ENCODE measurements around the gene TBC1D3I. TPM values are rescaled to one million over a fixed set of nuclear protein-coding genes. Genes with fewer than 3 reads are reported as not detected.
"Not testable (repeated sequence)": the region's sequence is repeated elsewhere in the genome, so short reads cannot be mapped to it uniquely, and the experiment has no call there.

Gene TBC1D3I
- total and polyA plus RNA-seq, 7 experiments from 2014 or later, result 0.16 to 1.1 (median 0.56) TPM; not detected in 1

GRCh38 chr17:36222967-36223366 is 41.4 kb downstream of the TBC1D3I start:
- H3K36me3 ChIP-seq (ENCODE audit: control insufficient read depth in 2 of 3, insufficient read depth in 3 of 3, low read length in 3 of 3); CTCF ChIA-PET; H3K27ac Mint-ChIP-seq; H3K27ac ChIP-seq (ENCODE audit: low read depth, low read length); intact Hi-C loops (cut with micrococcal nuclease); DNase-seq; H3K4me1 ChIP-seq (ENCODE audit: control insufficient read depth in 2 of 2, insufficient read depth in 2 of 2, low read length in 2 of 2); POLR2A ChIA-PET; H3K4me3 Mint-ChIP-seq; H3K4me3 ChIP-seq (ENCODE audit: low read length); ATAC-seq; H3K9me3 ChIP-seq (ENCODE audit: control insufficient read depth in 2 of 3, low read length in 3 of 3); H3K27me3 ChIP-seq (ENCODE audit: control insufficient read depth in 2 of 2, insufficient read depth in 2 of 2, low read length in 2 of 2); H3K4me1 Mint-ChIP-seq; H3K36me3 Mint-ChIP-seq: not testable (repeated sequence)
- Mint-ChIP-seq H3K27me3 (peaks cover under 1 to 21% (median 13%) of the 10 kb centered on the region in 5 donors), H3K9me3 (peaks cover 0 to 11% (median 4%) of the 10 kb centered on the region in 11 donors)

GRCh38 chr17:36221581-36222100 is 42.7 kb downstream of the TBC1D3I start:
- H3K9me3 ChIP-seq (ENCODE audit: control insufficient read depth in 2 of 3, low read length in 3 of 3); POLR2A ChIA-PET; H3K4me3 Mint-ChIP-seq; H3K36me3 Mint-ChIP-seq; H3K27me3 ChIP-seq (ENCODE audit: control insufficient read depth in 2 of 2, insufficient read depth in 2 of 2, low read length in 2 of 2); H3K27ac Mint-ChIP-seq; H3K4me3 ChIP-seq (ENCODE audit: low read length); H3K4me1 ChIP-seq (ENCODE audit: control insufficient read depth in 2 of 2, insufficient read depth in 2 of 2, low read length in 2 of 2); DNase-seq; ATAC-seq; H3K36me3 ChIP-seq (ENCODE audit: control insufficient read depth in 2 of 3, insufficient read depth in 3 of 3, low read length in 3 of 3); H3K4me1 Mint-ChIP-seq; H3K27ac ChIP-seq (ENCODE audit: low read depth, low read length); intact Hi-C loops (cut with micrococcal nuclease); CTCF ChIA-PET: not testable (repeated sequence)
- H3K27me3 Mint-ChIP-seq, result peaks cover 5 to 30% (median 19%) of the 10 kb centered on the region in 5 donors
- peaks cover 0 to 14% (median 4%) of the 10 kb centered on the region in 11 donors for H3K9me3 Mint-ChIP-seq

GRCh38 chr17:36220737-36221580 is 43.4 kb downstream of the TBC1D3I start:
- intact Hi-C loops (cut with micrococcal nuclease); H3K36me3 Mint-ChIP-seq; POLR2A ChIA-PET; H3K4me1 Mint-ChIP-seq; H3K4me3 Mint-ChIP-seq; H3K27ac Mint-ChIP-seq; H3K27me3 ChIP-seq (ENCODE audit: control insufficient read depth in 2 of 2, insufficient read depth in 2 of 2, low read length in 2 of 2); H3K36me3 ChIP-seq (ENCODE audit: control insufficient read depth in 2 of 3, insufficient read depth in 3 of 3, low read length in 3 of 3); H3K4me3 ChIP-seq (ENCODE audit: low read length); H3K9me3 ChIP-seq (ENCODE audit: control insufficient read depth in 2 of 3, low read length in 3 of 3); ATAC-seq; H3K4me1 ChIP-seq (ENCODE audit: control insufficient read depth in 2 of 2, insufficient read depth in 2 of 2, low read length in 2 of 2); DNase-seq; CTCF ChIA-PET; H3K27ac ChIP-seq (ENCODE audit: low read depth, low read length): not testable (repeated sequence)
- Mint-ChIP-seq H3K9me3 (peaks cover 0 to 14% (median 4%) of the 10 kb centered on the region in 11 donors), H3K27me3 (peaks cover 5 to 32% (median 22%) of the 10 kb centered on the region in 5 donors)

DNA sequence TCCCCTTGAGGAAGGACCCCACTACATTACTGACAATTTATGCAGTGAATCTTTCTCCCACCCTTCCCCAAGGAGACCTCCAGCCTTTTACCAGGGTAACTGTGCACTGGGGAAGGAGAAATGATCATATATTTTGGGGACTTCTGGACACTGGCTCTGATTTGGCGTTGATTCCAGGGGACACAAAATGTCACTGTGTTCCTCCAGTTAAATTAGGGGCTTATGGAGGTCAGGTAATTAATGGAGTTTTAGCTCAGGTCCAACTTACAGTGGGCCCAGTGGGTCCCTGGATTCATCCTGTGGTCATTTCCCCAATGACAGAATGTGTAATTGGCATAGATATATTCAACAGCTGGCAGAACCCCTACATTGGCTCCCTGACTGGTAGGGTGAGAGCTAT is 44.8 kb downstream of the TBC1D3I start:
- Mint-ChIP-seq H3K9me3 (peaks cover 0 to 14% (median 4%) of the 10 kb centered on the region in 11 donors), H3K4me1 (peaks cover 0 to 11% (median 0%) of the 10 kb centered on the region in 7 donors), H3K27me3 (peaks cover 6 to 32% (median 26%) of the 10 kb centered on the region in 5 donors)
- DNase-seq; H3K36me3 ChIP-seq (ENCODE audit: control insufficient read depth in 2 of 3, insufficient read depth in 3 of 3, low read length in 3 of 3); POLR2A ChIA-PET; H3K4me3 Mint-ChIP-seq; H3K27me3 ChIP-seq (ENCODE audit: control insufficient read depth in 2 of 2, insufficient read depth in 2 of 2, low read length in 2 of 2); H3K9me3 ChIP-seq (ENCODE audit: control insufficient read depth in 2 of 3, low read length in 3 of 3); H3K36me3 Mint-ChIP-seq; H3K27ac Mint-ChIP-seq; H3K4me1 ChIP-seq (ENCODE audit: control insufficient read depth in 2 of 2, insufficient read depth in 2 of 2, low read length in 2 of 2); intact Hi-C loops (cut with micrococcal nuclease); ATAC-seq; H3K4me3 ChIP-seq (ENCODE audit: low read length); H3K27ac ChIP-seq (ENCODE audit: low read depth, low read length): not testable (repeated sequence)
- CTCF ChIA-PET, result interaction anchor here (0.7 kb wide), 1 partner anchor 23 kb away, joined by 4 read pairs; the partner anchor contains the start of genes CCL3L1 and CCL3L3

DNA sequence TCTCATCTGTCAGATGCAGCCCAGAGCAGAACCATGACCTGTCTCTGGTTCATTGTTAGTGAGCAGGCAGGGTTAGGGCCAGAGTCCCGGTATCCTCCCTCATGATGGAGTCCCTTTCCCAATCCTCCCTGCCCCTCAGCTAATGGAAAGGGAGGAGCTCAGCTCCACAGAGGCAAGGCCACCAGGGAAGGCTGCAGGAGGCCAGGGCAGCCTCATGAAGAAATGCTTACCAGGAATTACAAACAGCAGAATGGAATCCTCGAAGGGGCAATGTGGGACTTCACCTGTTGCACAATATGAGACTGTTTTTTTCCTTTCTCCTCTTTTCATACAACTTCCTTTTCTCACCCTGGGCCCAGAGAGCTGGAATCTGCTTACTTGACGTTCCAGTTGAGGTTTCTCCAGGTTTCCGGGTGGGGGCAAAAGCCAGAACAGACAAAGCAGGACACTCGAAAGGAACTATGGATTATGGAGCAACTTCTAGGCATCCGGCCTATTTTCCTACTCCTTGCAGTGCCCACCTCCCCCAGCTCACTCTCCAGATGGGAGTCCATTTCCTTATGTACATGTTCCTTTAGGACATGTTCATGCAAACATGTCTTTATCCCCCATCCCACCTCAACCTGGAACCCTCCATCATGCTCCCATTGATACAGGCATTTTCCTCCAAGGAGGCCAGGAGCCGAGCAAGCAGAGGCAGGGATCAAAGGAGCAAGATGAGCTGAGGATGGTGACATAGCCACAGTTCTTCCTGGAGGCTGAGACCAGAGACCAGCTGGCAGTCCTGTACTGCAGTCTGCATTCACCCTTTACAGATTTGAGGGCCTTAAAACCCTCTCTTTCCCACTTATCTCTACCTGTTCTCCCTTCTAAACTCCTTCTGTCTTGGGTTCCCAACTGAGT is 48.7 kb downstream of the TBC1D3I start:
- POLR2A ChIA-PET; H3K4me3 ChIP-seq (ENCODE audit: low read length); H3K27ac Mint-ChIP-seq; H3K36me3 ChIP-seq (ENCODE audit: control insufficient read depth in 2 of 3, insufficient read depth in 3 of 3, low read length in 3 of 3); intact Hi-C loops (cut with micrococcal nuclease); ATAC-seq; H3K9me3 ChIP-seq (ENCODE audit: control insufficient read depth in 2 of 3, low read length in 3 of 3); DNase-seq; CTCF ChIA-PET; H3K27ac ChIP-seq (ENCODE audit: low read depth, low read length); H3K36me3 Mint-ChIP-seq; H3K27me3 ChIP-seq (ENCODE audit: control insufficient read depth in 2 of 2, insufficient read depth in 2 of 2, low read length in 2 of 2); H3K4me3 Mint-ChIP-seq: not testable (repeated sequence)
- peaks cover 0 to 33% of the 10 kb centered on the region in 2 donors for H3K4me1 ChIP-seq (ENCODE audit: control insufficient read depth in 2 of 2, insufficient read depth in 2 of 2, low read length in 2 of 2)
- Mint-ChIP-seq H3K9me3 (peaks cover 0 to 14% (median 4%) of the 10 kb centered on the region in 11 donors), H3K27me3 (peaks cover 17 to 52% (median 29%) of the 10 kb centered on the region in 5 donors), H3K4me1 (peaks cover 0 to 14% (median 0%) of the 10 kb centered on the region in 7 donors)

DNA sequence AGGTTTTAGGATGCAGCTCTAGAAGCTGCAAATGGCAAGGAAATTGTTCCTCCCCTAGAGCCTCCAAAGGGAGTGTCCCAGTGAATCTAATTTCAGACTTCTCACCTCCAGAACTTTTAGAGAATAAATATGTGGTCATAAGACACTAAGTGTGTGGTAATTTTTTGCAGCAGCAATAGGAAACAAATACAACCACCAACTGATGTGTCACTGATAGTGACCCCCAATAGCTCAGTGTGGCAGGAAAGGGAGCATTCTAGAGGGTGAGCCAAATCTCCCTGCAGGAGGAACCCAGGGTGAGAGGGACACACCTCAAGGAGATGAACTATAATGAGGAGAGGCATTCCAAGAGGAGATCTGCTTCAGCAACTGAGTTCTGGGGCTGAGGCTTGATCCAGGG is 49.5 kb downstream of the TBC1D3I start:
- H3K27ac ChIP-seq (ENCODE audit: low read depth, low read length), result no peak overlapping the region
- no peak overlapping the region for H3K4me3 ChIP-seq (ENCODE audit: low read length)
- Mint-ChIP-seq H3K4me1 (peaks cover 0 to 17% (median 0%) of the 10 kb centered on the region in 7 donors), H3K4me3 (no peak overlapping the region), H3K27me3 (peaks cover 21 to 56% (median 33%) of the 10 kb centered on the region in 5 donors), H3K9me3 (peaks cover 0 to 14% (median 4%) of the 10 kb centered on the region in 11 donors), H3K27ac (no peak overlapping the region), H3K36me3 (no peaks in the 10 kb centered on the region)
- H3K27me3 ChIP-seq (ENCODE audit: control insufficient read depth in 2 of 2, insufficient read depth in 2 of 2, low read length in 2 of 2), result no peaks in the 10 kb centered on the region
- POLR2A ChIA-PET, result no interaction called here
- intact Hi-C loops (cut with micrococcal nuclease), result no loop called here
- H3K4me1 ChIP-seq (ENCODE audit: control insufficient read depth in 2 of 2, insufficient read depth in 2 of 2, low read length in 2 of 2), result peaks cover 0 to 40% of the 10 kb centered on the region in 2 donors
- H3K9me3 ChIP-seq (ENCODE audit: control insufficient read depth in 2 of 3, low read length in 3 of 3), result no peaks in the 10 kb centered on the region
- ATAC-seq (no peak), DNase-seq (no peak)
- CTCF ChIA-PET, result no interaction called here
- H3K36me3 ChIP-seq (ENCODE audit: control insufficient read depth in 2 of 3, insufficient read depth in 3 of 3, low read length in 3 of 3), result no peaks in the 10 kb centered on the region
